HCT116 (cell line): ENCODE data around the gene CCDC24. TPM values are rescaled to one million over a fixed set of nuclear protein-coding genes. Genes with fewer than 3 reads are reported as not detected.

Experiments
- ATAC-seq: fragments of 200-7000 bp; cut with Tn5 transposase; 2 replicates; pipeline ENCODE4 v1.9.1; 2020; ENCODE audit warnings: mild to moderate bottlenecking, moderate library complexity
- BruUV-seq: library from RNA; stranded (reverse); fragments of 400-500 nt; replicated peaks from 2 replicates; lab custom pipeline; 2021; lab: Mats Ljungman, UMichigan
- CTCF ChIA-PET: fragments of 300-600 bp; sonication (Branson Sonifier 250); formaldehyde crosslinking; loops from one replicate; lab custom pipeline; 2021; ENCODE audit warnings: antibody characterized with exemption; lab: Charles Lee
- POLR2A ChIA-PET: fragments of 300-600, 350-600 bp; sonication (Branson Sonifier 250); formaldehyde crosslinking; loops from one replicate; lab custom pipeline; 2021; ENCODE audit warnings: antibody characterized with exemption; lab: Charles Lee
- RAD21 ChIA-PET, 2 experiments: fragments of 300-600 bp; sonication (Branson Sonifier 250); formaldehyde crosslinking; loops; one replicate each; lab custom pipeline; 2023; ENCODE audit warnings: low total read pairs in 2 of 2; ENCODE audit not compliant: uncharacterized antibody in 2 of 2, unreplicated experiment in 2 of 2, low non-redundant PET in 1 of 2; lab: Charles Lee
- DNase-seq: peaks from one replicate; pipeline ENCODE4 v3.0.0-alpha.2; 2010; ENCODE audit warnings: low read depth, low spot score
- H2AFZ ChIP-seq: fragments of 200-600 bp; shearing (Covaris generic), sonication (generic); 2 replicates; pipeline ENCODE4 v1.6.1; 2017; ENCODE audit warnings: low read depth, mixed run types, mixed read lengths, antibody characterized with exemption, low read length; ENCODE audit not compliant: poor library complexity, severe bottlenecking
- H3K27ac ChIP-seq: 2 replicates; pipeline ENCODE4 v1.5.1; 2012; ENCODE audit warnings: low read depth, low read length
- H3K27me3 ChIP-seq: fragments of 200-600 bp; sonication (generic); 2 replicates; pipeline ENCODE4 v1.6.1; 2016; ENCODE audit warnings: mixed run types, low read length, mixed read lengths; ENCODE audit not compliant: insufficient read depth
- H3K36me3 ChIP-seq, 2 experiments: fragments of 200-500 bp in 1 of 2; fragments of 200-600 bp in 1 of 2; sonication (Bioruptor generic) in 1 of 2; sonication (generic) in 1 of 2; 2 replicates each; pipeline versions ENCODE4 v1.5.1 to v1.6.1; 2014 to 2016; ENCODE audit warnings: low read length in 2 of 2, inconsistent platforms in 1 of 2, mixed read lengths in 1 of 2, mixed run types in 1 of 2; ENCODE audit not compliant: insufficient read depth in 2 of 2, control insufficient read depth in 1 of 2
- H3K4me1 ChIP-seq, 2 experiments: fragments of 200-600 bp in 1 of 2; sonication (generic) in 1 of 2; 2 replicates each; pipeline versions ENCODE4 v1.5.1 to v1.6.1; 2012 to 2017; ENCODE audit warnings: low read length in 2 of 2, inconsistent platforms in 1 of 2, mild to moderate bottlenecking in 1 of 2, mixed read lengths in 1 of 2, mixed run types in 1 of 2, moderate library complexity in 1 of 2; ENCODE audit not compliant: insufficient read depth in 2 of 2, control insufficient read depth in 1 of 2
- H3K4me2 ChIP-seq: fragments of 200-600 bp; sonication (generic); 2 replicates; pipeline ENCODE4 v1.6.1; 2017; ENCODE audit warnings: mixed run types, low read length, mixed read lengths
- H3K4me3 ChIP-seq, 2 experiments: fragments of 200-600 bp in 1 of 2; sonication (generic) in 1 of 2; replicated peaks in 1 of 2; 2 replicates each; pipeline ENCODE4 v1.5.1; 2011 to 2016; ENCODE audit warnings: low read length in 2 of 2, control low read depth in 1 of 2, low read depth in 1 of 2, mild to moderate bottlenecking in 1 of 2, mixed read lengths in 1 of 2, mixed run types in 1 of 2
- H3K79me2 ChIP-seq: fragments of 200-600 bp; sonication (generic); 2 replicates; pipeline ENCODE4 v1.6.1; 2017; ENCODE audit warnings: mild to moderate bottlenecking, mixed run types, low read length, moderate library complexity, mixed read lengths; ENCODE audit not compliant: insufficient read depth
- H3K9ac ChIP-seq: fragments of 200-600 bp; sonication (generic); 2 replicates; pipeline ENCODE4 v1.6.1; 2016; ENCODE audit warnings: low read length, mixed read lengths
- H3K9me2 ChIP-seq: fragments of 200-600 bp; sonication (generic), shearing (Covaris generic); 2 replicates; pipeline ENCODE4 v1.6.1; 2017; ENCODE audit warnings: mixed run types, mild to moderate bottlenecking, moderate library complexity; ENCODE audit not compliant: insufficient read depth
- H3K9me3 ChIP-seq, 2 experiments: fragments of 200-500 bp in 1 of 2; fragments of 200-600 bp in 1 of 2; sonication (Bioruptor generic) in 1 of 2; sonication (generic) in 1 of 2; 2 replicates each; pipeline ENCODE4 v1.6.1; 2014 to 2017; ENCODE audit warnings: low read length in 2 of 2, mixed read lengths in 2 of 2, inconsistent platforms in 1 of 2, low read depth in 1 of 2, mild to moderate bottlenecking in 1 of 2, mixed run types in 1 of 2, moderate library complexity in 1 of 2; ENCODE audit not compliant: control insufficient read depth in 1 of 2, insufficient read depth in 1 of 2
- H4K20me1 ChIP-seq: fragments of 200-600 bp; sonication (generic), shearing (Covaris generic); 2 replicates; pipeline ENCODE4 v1.6.1; 2017; ENCODE audit warnings: mixed run types, mild to moderate bottlenecking, moderate library complexity; ENCODE audit not compliant: insufficient read depth
- CBX3 ChIP-seq: IDR thresholded peaks from 2 replicates; pipeline ENCODE4 v1.6.1; 2012; ENCODE audit warnings: low read depth
- CEBPB ChIP-seq: IDR thresholded peaks from 2 replicates; pipeline ENCODE4 v1.6.1; 2012; ENCODE audit warnings: low read depth
- CTCF ChIP-seq, 3 experiments: fragments of 200-600 bp in 1 of 3; sonication (generic) in 1 of 3; IDR thresholded peaks in 2 of 3; conservative IDR thresholded peaks in 1 of 3; 2 replicates each; pipeline ENCODE4 v1.5.1; 2012 to 2017; ENCODE audit warnings: low read depth in 2 of 3, low read length in 2 of 3, antibody characterized with exemption in 1 of 3, borderline replicate concordance in 1 of 3, control low read depth in 1 of 3, mild to moderate bottlenecking in 1 of 3, mixed read lengths in 1 of 3, mixed run types in 1 of 3, moderate library complexity in 1 of 3; ENCODE audit not compliant: insufficient read depth in 1 of 3
- EZH2phosphoT487 ChIP-seq: fragments of 200-600 bp; IDR thresholded peaks from 2 replicates; pipeline ENCODE4 v1.6.1; 2018; ENCODE audit warnings: antibody characterized with exemption, borderline replicate concordance
- FOSL1 ChIP-seq: IDR thresholded peaks from 2 replicates; pipeline ENCODE4 v1.6.1; 2012; ENCODE audit warnings: low read depth
- MAX ChIP-seq: IDR thresholded peaks from 2 replicates; pipeline ENCODE4 v1.6.1; 2012
- POLR2A ChIP-seq: IDR thresholded peaks from 2 replicates; pipeline ENCODE4 v1.7.0; 2011; ENCODE audit warnings: borderline replicate concordance; ENCODE audit not compliant: insufficient read depth, insufficient read length; ENCODE audit errors: extremely low read depth
- POLR2AphosphoS5 ChIP-seq: IDR thresholded peaks from 2 replicates; pipeline ENCODE4 v1.6.1; 2011; ENCODE audit warnings: mild to moderate bottlenecking, low read depth, low read length, moderate library complexity
- RAD21 ChIP-seq: IDR thresholded peaks from 2 replicates; pipeline ENCODE4 v1.6.1; 2012; ENCODE audit warnings: low read depth, mild to moderate bottlenecking
- TCF7L2 ChIP-seq: IDR thresholded peaks from 2 replicates; pipeline ENCODE4 v1.7.0; 2011; ENCODE audit warnings: borderline replicate concordance, inconsistent platforms; ENCODE audit not compliant: insufficient read depth, insufficient read length; ENCODE audit errors: extremely low read depth
- YY1 ChIP-seq: IDR thresholded peaks from 2 replicates; pipeline ENCODE4 v1.6.1; 2011; ENCODE audit warnings: low read length, low read depth, moderate library complexity, mild to moderate bottlenecking; ENCODE audit not compliant: insufficient replicate concordance; ENCODE audit errors: extremely low read depth
- ZFX ChIP-seq: fragments of 450-650 bp; IDR thresholded peaks from 2 replicates; pipeline ENCODE4 v1.6.1; 2017
- ZNF274 ChIP-seq: fragments of 200-500 bp; sonication (Bioruptor generic); IDR thresholded peaks from 2 replicates; pipeline ENCODE4 v1.6.1; 2014; ENCODE audit warnings: mild to moderate bottlenecking, low read depth, low read length, inconsistent platforms
- intact Hi-C: fragments of 100-400 bp; cut with micrococcal nuclease; formaldehyde crosslinking; loops from 2 replicates; pipeline ENCODE4 v1.10.0; 2022
- total RNA-seq: library from RNA; stranded (reverse); gene quantifications from one replicate; pipeline ENCODE4 v1.2.1, GENCODE V29; 2021; ENCODE audit not compliant: unreplicated experiment
- TF ChIP-seq, protein P1 (sequence below): IDR thresholded peaks from 2 replicates; pipeline ENCODE4 v1.6.1; 2012
- TF ChIP-seq, protein P2 (sequence below): IDR thresholded peaks from 2 replicates; pipeline ENCODE4 v1.6.1; 2012; ENCODE audit warnings: low read depth

CCDC24 gene
- total RNA-seq, 1 experiment from 2014 or later, result 23.3 TPM

DNA sequence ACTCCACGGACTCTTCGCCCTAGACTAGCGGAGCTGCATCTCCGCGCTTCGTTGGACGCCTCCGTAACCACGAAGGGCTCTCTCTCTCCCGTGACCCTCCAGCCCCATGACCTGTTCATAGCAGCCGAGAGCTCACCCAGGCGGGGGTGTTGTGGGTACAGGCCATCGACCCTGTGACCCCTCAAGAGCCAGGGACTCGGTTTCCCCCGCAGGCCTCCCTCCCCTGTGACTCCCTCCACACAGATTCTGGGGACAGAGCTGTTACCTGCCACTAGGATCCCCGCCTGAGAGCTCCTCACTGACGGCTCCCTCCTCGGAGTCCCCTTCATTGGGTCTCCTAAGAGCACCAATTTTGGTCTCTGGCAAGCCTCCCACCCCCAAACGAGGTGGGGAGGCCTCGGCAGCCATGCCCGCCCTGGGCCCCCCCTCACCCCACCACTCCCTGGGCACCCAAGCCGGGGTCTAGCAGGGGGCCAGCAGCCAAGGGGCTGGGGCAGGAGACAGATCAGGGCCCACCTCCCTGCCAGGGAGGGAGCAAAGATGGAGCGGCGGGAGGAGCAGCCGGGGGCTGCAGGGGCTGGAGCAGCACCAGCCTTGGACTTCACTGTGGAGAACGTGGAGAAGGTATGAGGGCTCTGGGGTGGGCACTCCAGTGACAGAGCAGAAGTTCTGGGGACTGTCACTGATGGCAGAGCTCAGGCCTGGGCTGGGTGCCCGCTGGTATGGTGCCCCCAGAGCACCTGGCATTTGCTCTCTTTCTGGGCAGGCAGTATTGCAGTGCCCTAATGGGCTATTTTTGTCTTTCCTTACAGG is 44.1 kb upstream of the CCDC24 start (continued):
- TF ChIP-seq POLR2AphosphoS5 (no peak), YY1 (no peak), ZNF274 (no peak), RAD21 (no peak)
- TF ChIP-seq, all 23 proteins: peak for 0

DNA sequence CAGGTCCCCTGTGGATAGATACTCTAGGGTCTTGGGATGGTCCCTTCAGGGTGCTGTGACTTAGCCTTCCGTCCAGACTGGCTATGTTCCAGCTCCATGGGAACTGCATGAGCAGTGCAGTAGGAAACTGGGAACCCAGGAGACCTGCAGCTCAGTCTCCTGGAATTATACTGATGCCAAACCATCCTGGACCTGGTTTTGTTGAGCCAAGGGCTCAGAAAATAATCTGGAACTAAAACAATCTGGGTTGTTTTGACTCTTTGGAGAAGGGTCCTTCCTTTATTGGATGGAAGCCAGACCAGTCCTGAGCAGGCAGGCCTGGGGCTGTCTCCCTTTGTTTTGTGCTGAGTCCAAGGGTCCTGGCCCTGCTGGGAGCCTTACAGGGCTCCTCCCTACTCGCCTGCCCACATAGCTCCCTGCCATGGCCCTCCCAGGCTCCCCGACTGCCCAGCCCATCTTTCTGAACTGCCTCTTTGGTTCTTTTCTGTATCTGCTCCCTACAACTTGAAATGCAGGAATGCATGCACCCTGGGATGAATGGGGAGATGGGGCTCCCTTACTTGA is 43.4 kb upstream of the CCDC24 start:
- no peaks in the 10 kb centered on the region for H3K9me3 ChIP-seq
- H3K9ac ChIP-seq, result peak overlapping the region; percentile 76
- no peak overlapping the region for H2AFZ ChIP-seq
- 0 out of 4 replicates have a peak, but pooled peaks cover 0 to 3% of the 10 kb centered on the region in 2 experiments for H3K36me3 ChIP-seq
- ChIA-PET CTCF (interaction anchor here (3.3 to 9.8 kb wide), 2 partner anchors 15 to 184 kb away, joined by 24 to 130 read pairs; partner anchors contain the start of gene ARTN), POLR2A (interaction anchor here (1.3 kb wide), 1 partner anchor 17 kb away, joined by 3 read pairs; no protein-coding TSS in a partner anchor), RAD21 (no interaction called here)
- H3K4me3 ChIP-seq, result peak overlapping the region; percentile 77 to 97
- H3K9me2 ChIP-seq, result no peaks in the 10 kb centered on the region
- no peaks in the 10 kb centered on the region for H3K27me3 ChIP-seq
- peaks cover 11% of the 10 kb centered on the region for H3K79me2 ChIP-seq
- intact Hi-C loops, result no loop called here
- DNase-seq (no peak), ATAC-seq (no peak)
- no TSS peak for BruUV-seq
- no peaks in the 10 kb centered on the region for H4K20me1 ChIP-seq
- H3K27ac ChIP-seq, result peak overlapping the region; percentile 88; the same call in 1 of the 2 replicates
- H3K4me2 ChIP-seq, result peak overlapping the region; percentile 96
- peaks cover 10 to 23% of the 10 kb centered on the region in 2 experiments; a peak in 3 of 4 replicates for H3K4me1 ChIP-seq
- TF ChIP-seq CBX3 (no peak), ZFX (no peak), YY1 (no peak), CTCF (IDR thresholded peaks at IDR 0.05 in 2 of 3, conservative IDR thresholded peaks at IDR 0.05 in 1 of 3; ENCODE audit: borderline replicate concordance in 1 of 3, insufficient read depth in 1 of 3, low read depth in 2 of 3, low read length in 2 of 3) (no peak), POLR2A (no peak), TCF7L2 (no peak), CEBPB (no peak), MAX (no peak), FOSL1 (no peak), EZH2phosphoT487 (no peak), ZNF274 (no peak)
- TF ChIP-seq, protein P1, sequence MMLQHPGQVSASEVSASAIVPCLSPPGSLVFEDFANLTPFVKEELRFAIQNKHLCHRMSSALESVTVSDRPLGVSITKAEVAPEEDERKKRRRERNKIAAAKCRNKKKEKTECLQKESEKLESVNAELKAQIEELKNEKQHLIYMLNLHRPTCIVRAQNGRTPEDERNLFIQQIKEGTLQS, result no peak
- TF ChIP-seq, protein P2, sequence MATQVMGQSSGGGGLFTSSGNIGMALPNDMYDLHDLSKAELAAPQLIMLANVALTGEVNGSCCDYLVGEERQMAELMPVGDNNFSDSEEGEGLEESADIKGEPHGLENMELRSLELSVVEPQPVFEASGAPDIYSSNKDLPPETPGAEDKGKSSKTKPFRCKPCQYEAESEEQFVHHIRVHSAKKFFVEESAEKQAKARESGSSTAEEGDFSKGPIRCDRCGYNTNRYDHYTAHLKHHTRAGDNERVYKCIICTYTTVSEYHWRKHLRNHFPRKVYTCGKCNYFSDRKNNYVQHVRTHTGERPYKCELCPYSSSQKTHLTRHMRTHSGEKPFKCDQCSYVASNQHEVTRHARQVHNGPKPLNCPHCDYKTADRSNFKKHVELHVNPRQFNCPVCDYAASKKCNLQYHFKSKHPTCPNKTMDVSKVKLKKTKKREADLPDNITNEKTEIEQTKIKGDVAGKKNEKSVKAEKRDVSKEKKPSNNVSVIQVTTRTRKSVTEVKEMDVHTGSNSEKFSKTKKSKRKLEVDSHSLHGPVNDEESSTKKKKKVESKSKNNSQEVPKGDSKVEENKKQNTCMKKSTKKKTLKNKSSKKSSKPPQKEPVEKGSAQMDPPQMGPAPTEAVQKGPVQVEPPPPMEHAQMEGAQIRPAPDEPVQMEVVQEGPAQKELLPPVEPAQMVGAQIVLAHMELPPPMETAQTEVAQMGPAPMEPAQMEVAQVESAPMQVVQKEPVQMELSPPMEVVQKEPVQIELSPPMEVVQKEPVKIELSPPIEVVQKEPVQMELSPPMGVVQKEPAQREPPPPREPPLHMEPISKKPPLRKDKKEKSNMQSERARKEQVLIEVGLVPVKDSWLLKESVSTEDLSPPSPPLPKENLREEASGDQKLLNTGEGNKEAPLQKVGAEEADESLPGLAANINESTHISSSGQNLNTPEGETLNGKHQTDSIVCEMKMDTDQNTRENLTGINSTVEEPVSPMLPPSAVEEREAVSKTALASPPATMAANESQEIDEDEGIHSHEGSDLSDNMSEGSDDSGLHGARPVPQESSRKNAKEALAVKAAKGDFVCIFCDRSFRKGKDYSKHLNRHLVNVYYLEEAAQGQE, result no peak
